A673 (cell line): ENCODE measurements around the gene FAM227A.

Experiments used
- EZH2 ChIP-seq: fragments of 200-600 bp; sonication (generic); IDR thresholded peaks from 2 replicates; pipeline ENCODE4 v1.6.1; 2017; ENCODE audit warnings: borderline replicate concordance, low read depth, mild to moderate bottlenecking, mixed read lengths, antibody characterized with exemption, low read length; ENCODE audit not compliant: poor library complexity, severe bottlenecking
- TF ChIP-seq, protein P1 (sequence below): fragments of 300-800, 200-600 bp; sonication (generic); conservative IDR thresholded peaks from 2 replicates; pipeline ENCODE4 v1.5.1; 2017; ENCODE audit warnings: low read depth, mild to moderate bottlenecking, antibody characterized with exemption, low read length, moderate library complexity, mixed read lengths

GRCh38 chr22:38632528-38632927 is 23.7 kb downstream of the FAM227A start:
- TF ChIP-seq, protein P1, sequence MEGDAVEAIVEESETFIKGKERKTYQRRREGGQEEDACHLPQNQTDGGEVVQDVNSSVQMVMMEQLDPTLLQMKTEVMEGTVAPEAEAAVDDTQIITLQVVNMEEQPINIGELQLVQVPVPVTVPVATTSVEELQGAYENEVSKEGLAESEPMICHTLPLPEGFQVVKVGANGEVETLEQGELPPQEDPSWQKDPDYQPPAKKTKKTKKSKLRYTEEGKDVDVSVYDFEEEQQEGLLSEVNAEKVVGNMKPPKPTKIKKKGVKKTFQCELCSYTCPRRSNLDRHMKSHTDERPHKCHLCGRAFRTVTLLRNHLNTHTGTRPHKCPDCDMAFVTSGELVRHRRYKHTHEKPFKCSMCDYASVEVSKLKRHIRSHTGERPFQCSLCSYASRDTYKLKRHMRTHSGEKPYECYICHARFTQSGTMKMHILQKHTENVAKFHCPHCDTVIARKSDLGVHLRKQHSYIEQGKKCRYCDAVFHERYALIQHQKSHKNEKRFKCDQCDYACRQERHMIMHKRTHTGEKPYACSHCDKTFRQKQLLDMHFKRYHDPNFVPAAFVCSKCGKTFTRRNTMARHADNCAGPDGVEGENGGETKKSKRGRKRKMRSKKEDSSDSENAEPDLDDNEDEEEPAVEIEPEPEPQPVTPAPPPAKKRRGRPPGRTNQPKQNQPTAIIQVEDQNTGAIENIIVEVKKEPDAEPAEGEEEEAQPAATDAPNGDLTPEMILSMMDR = no peak
- TF ChIP-seq EZH2 = no peak
